Vagina (tissue), 2 donors: Measurements from ENCODE around the gene EYA4. TPM values are rescaled to one million over a fixed set of nuclear protein-coding genes. Genes with fewer than 3 reads are reported as not detected.

Experiments used
- DNase-seq, 2 donors: peaks; one replicate each; pipeline ENCODE4 v3.0.0-alpha.2; 2017; ENCODE audit errors: extremely low spot score in 2 of 2
- H3K27ac ChIP-seq: fragments of 200-600 bp; sonication (generic); one replicate; pipeline ENCODE4 v1.5.1; 2019
- H3K27me3 ChIP-seq: fragments of 200-600 bp; sonication (generic); one replicate; pipeline ENCODE4 v1.5.1; 2019
- H3K36me3 ChIP-seq, 2 donors: fragments of 200-600 bp; sonication (generic); one replicate each; pipeline ENCODE4 v1.5.1; 2017 to 2019
- H3K4me1 ChIP-seq: fragments of 200-600 bp; sonication (generic); one replicate; pipeline ENCODE4 v1.5.1; 2019
- H3K4me3 ChIP-seq, 2 donors: fragments of 200-600 bp; sonication (generic); 1 replicate in 1 of 2; 2 replicates in 1 of 2; pipeline ENCODE4 v1.5.1; 2016 to 2019
- H3K9me3 ChIP-seq: fragments of 200-600 bp; sonication (generic); one replicate; pipeline ENCODE4 v1.5.1; 2019
- POLR2A ChIP-seq, 2 donors: fragments of 450-650 bp; IDR thresholded peaks; one replicate each; pipeline ENCODE4 v1.6.1; 2017; ENCODE audit warnings: antibody characterized with exemption in 2 of 2, mild to moderate bottlenecking in 2 of 2, moderate library complexity in 2 of 2
- POLR2AphosphoS5 ChIP-seq, 2 donors: sonication (generic); formaldehyde crosslinking; IDR thresholded peaks; one replicate each; pipeline ENCODE4 v1.9.0; 2017; ENCODE audit warnings: antibody characterized with exemption in 2 of 2, mild to moderate bottlenecking in 2 of 2, low read depth in 1 of 2; ENCODE audit not compliant: insufficient read depth in 1 of 2
- intact Hi-C: fragments of 100-400 bp; cut with DNase I; formaldehyde crosslinking; loops from one replicate; pipeline ENCODE4 v1.15.1; 2023
- total RNA-seq: library from RNA; depleted of rRNA; stranded (reverse); fragments of >200 nt; gene quantifications from one replicate; pipeline ENCODE4 v1.2.3, GENCODE V29; 2016
- TF ChIP-seq, protein P1 (sequence below), 3 experiments: fragments of 450-650 bp in 2 of 3; fragments of 200-600 bp in 1 of 3; sonication (generic) in 1 of 3; IDR thresholded peaks; one replicate each; pipeline ENCODE4 v1.5.1; 2017 to 2019; ENCODE audit warnings: antibody characterized with exemption in 3 of 3, mild to moderate bottlenecking in 2 of 3, moderate library complexity in 2 of 3

Gene EYA4
- total RNA-seq, 1 donor from 2014 or later = 18.7 TPM

DNA sequence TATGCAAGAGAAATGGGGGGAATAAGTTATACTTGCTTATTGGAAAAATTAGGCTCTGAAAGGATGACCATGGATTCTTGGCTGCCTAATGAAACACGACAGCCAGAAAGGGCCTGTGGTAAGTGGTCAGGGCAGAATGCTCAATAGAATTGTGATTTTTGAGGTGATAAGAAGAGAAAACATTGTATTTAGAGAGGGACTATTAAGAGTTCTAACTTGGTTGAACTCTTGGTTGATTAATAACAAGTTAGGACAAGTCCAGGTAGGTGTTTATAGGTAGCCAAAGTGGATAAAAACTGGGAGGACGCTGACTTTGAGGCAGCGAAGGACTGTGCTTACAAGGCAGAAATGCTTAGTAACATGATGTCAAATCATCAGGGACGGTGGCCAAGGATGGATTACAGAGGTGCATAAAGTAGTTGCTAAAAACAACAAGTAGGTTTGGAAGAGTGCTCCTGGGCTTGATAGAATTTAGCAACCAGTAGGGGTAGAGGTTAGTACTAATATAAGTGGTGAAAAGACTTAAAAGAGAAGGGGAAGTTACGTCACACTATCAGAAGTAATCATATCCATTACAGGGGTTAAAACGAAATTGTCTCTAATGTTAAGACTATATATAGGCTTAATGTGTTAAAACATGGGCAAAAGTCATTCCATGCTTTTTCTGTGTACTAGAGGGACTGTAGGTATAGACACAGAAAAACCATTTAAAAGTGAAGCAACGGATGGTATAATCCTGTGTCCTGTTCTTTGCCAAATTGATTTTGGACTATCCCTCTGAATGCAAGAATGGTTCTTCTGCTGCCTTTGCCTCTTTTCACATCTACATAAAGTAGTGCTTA is 98.6 kb downstream of the EYA4 start:
- Histone ChIP-seq H3K9me3 (no peaks in the 10 kb centered on the region), H3K4me1 (no peaks in the 10 kb centered on the region), H3K36me3 (no peaks in the 10 kb centered on the region), H3K4me3 (no peak overlapping the region), H3K27ac (no peak overlapping the region), H3K27me3 (no peaks in the 10 kb centered on the region)
- no peak for DNase-seq
- intact Hi-C loops = no loop called here
- TF ChIP-seq POLR2A (IDR thresholded peaks at IDR 0.05) (no peak), POLR2AphosphoS5 (IDR thresholded peaks at IDR 0.05; ENCODE audit: insufficient read depth in 1 of 2, low read depth in 1 of 2) (no peak)
- TF ChIP-seq, protein P1, sequence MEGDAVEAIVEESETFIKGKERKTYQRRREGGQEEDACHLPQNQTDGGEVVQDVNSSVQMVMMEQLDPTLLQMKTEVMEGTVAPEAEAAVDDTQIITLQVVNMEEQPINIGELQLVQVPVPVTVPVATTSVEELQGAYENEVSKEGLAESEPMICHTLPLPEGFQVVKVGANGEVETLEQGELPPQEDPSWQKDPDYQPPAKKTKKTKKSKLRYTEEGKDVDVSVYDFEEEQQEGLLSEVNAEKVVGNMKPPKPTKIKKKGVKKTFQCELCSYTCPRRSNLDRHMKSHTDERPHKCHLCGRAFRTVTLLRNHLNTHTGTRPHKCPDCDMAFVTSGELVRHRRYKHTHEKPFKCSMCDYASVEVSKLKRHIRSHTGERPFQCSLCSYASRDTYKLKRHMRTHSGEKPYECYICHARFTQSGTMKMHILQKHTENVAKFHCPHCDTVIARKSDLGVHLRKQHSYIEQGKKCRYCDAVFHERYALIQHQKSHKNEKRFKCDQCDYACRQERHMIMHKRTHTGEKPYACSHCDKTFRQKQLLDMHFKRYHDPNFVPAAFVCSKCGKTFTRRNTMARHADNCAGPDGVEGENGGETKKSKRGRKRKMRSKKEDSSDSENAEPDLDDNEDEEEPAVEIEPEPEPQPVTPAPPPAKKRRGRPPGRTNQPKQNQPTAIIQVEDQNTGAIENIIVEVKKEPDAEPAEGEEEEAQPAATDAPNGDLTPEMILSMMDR (IDR thresholded peaks at IDR 0.05) = no peak

DNA sequence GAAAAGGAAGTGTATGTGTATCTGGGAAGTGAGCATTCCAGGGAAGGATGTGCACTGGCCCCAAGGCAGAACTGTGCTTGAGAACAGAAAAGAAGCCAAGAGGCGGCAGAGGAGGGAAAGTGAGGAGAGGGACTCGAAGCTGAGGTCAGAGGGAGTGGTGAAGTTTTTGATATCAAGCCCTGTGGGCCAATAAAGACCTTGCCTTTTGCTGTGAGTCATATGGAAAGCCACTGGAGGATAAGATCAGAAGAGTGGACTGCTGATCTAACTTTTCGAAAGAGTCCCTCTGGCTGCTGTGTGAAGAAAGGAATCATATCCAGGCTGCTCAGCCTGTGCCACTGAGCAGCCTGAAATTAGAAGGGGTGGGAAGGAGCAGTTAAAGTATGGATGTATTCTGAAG is 99.4 kb downstream of the EYA4 start:
- H3K27ac ChIP-seq = no peak overlapping the region
- DNase-seq = no peak
- H3K4me3 ChIP-seq = no peak overlapping the region
- no peaks in the 10 kb centered on the region for H3K36me3 ChIP-seq
- no peaks in the 10 kb centered on the region for H3K27me3 ChIP-seq
- H3K4me1 ChIP-seq = no peaks in the 10 kb centered on the region
- H3K9me3 ChIP-seq = no peaks in the 10 kb centered on the region
- TF ChIP-seq, protein P1 (IDR thresholded peaks at IDR 0.05) = no peak
- TF ChIP-seq POLR2AphosphoS5 (IDR thresholded peaks at IDR 0.05; ENCODE audit: insufficient read depth in 1 of 2, low read depth in 1 of 2) (no peak), POLR2A (IDR thresholded peaks at IDR 0.05) (no peak)
- intact Hi-C loops = no loop called here

DNA sequence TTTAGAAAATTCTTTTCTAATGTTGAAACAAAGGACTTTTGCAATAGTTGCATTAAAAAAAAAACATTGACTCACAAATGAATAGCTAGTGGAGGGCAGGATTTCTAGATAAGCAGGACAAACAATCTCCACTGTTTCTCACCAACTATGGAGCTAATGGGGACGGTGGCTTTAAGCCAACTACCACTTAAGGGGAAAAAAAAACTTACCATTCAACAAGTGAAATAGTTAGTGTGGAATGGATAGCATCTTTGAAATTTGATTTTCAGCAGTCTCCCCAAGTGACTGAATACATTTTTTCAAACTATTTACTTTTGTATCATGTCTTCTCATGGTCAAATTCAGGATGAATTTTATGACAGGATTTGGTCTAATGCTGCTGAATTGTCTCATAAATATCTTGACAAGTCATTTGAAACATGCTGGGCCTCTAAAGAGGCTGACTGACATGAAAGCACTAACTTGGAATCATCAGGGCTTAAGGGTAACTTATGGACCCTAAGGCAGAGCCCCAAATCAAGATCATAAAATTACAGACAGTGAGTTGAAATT is 100.5 kb downstream of the EYA4 start:
- intact Hi-C loops = no loop called here
- no peak for TF ChIP-seq POLR2AphosphoS5 (IDR thresholded peaks at IDR 0.05; ENCODE audit: insufficient read depth in 1 of 2, low read depth in 1 of 2)
- TF ChIP-seq, protein P1 (IDR thresholded peaks at IDR 0.05) = no peak
- TF ChIP-seq POLR2A (IDR thresholded peaks at IDR 0.05) = no peak
- Histone ChIP-seq H3K4me3 (no peak overlapping the region), H3K27ac (no peak overlapping the region), H3K36me3 (no peaks in the 10 kb centered on the region), H3K4me1 (no peaks in the 10 kb centered on the region), H3K9me3 (no peaks in the 10 kb centered on the region), H3K27me3 (no peaks in the 10 kb centered on the region)
- DNase-seq = no peak

DNA sequence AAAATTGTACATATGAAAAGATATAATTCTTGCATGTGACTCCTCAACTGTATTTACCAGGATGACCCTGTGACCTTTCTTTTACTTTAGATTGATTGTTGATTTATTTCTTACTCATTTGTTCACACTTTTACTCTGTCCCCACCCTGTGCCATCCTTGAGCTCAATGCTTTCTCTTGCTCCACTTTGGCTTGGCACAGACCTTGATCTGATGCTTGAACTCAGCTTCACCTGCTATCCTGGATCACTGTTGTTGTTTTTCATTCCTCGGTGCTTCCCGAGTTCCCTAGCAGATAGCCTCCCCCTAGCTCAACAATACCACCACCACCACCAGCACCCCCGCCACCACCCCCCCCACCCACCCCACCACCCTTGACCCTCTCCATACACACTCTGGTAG is 102.1 kb downstream of the EYA4 start:
- Histone ChIP-seq H3K27ac (no peak overlapping the region), H3K36me3 (no peaks in the 10 kb centered on the region), H3K4me1 (no peaks in the 10 kb centered on the region), H3K9me3 (no peaks in the 10 kb centered on the region), H3K27me3 (no peaks in the 10 kb centered on the region), H3K4me3 (no peak overlapping the region)
- intact Hi-C loops = no loop called here
- DNase-seq = no peak
- TF ChIP-seq, protein P1 (IDR thresholded peaks at IDR 0.05) = no peak
- TF ChIP-seq POLR2A (IDR thresholded peaks at IDR 0.05) (no peak), POLR2AphosphoS5 (IDR thresholded peaks at IDR 0.05; ENCODE audit: insufficient read depth in 1 of 2, low read depth in 1 of 2) (no peak)

DNA sequence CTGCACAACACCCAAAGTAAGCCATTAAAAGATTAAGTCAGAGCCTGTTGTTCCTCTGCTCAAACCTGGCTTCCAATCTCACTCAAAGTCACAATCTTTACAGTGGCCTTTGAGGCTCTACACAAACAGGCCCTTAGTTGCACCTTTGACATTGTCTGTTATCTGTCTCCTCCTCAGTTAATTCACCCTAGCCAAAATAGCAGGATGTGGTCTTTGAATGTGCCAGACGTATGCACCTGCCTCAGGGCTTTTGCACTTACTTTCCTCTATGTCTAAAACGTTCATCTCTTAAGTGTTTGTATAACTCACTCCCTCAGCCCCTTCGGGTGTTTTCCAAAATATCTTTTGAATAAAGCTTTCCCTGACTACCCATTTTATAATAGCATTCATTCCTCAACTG is 107.7 kb downstream of the EYA4 start:
- no peak for DNase-seq
- Histone ChIP-seq H3K9me3 (no peaks in the 10 kb centered on the region), H3K4me1 (no peaks in the 10 kb centered on the region), H3K36me3 (no peaks in the 10 kb centered on the region), H3K4me3 (no peak overlapping the region), H3K27me3 (no peaks in the 10 kb centered on the region), H3K27ac (no peak overlapping the region)
- TF ChIP-seq POLR2AphosphoS5 (IDR thresholded peaks at IDR 0.05; ENCODE audit: insufficient read depth in 1 of 2, low read depth in 1 of 2) (no peak), POLR2A (IDR thresholded peaks at IDR 0.05) (no peak)
- TF ChIP-seq, protein P1 (IDR thresholded peaks at IDR 0.05) = no peak
- intact Hi-C loops = no loop called here
